AG04449 (cell line): ENCODE data around the gene REM1.

Experiments used
- CTCF ChIA-PET: fragments of 350-600 bp; formaldehyde crosslinking; extraction: SDS; loops from one replicate; lab custom pipeline; 2021; ENCODE audit warnings: antibody characterized with exemption; lab: Yijun Ruan, JAX
- POLR2A ChIA-PET: fragments of 400-600, 350-600 bp; formaldehyde crosslinking; extraction: SDS; loops from one replicate; lab custom pipeline; 2020; ENCODE audit warnings: antibody characterized with exemption, inconsistent platforms; lab: Yijun Ruan, JAX
- DNase-seq: peaks from one replicate; pipeline ENCODE4 v3.0.0-alpha.2; 2010; ENCODE audit warnings: low read depth, low spot score
- H3K4me3 ChIP-seq: 2 replicates; pipeline ENCODE4 v1.5.1; 2011; ENCODE audit warnings: low read depth, mild to moderate bottlenecking, control low read depth, low read length
- TF ChIP-seq, protein P1 (sequence below): IDR thresholded peaks from one replicate; pipeline ENCODE4 v1.5.1; 2011; ENCODE audit warnings: mild to moderate bottlenecking, moderate library complexity, low read length, control low read depth, inconsistent platforms; ENCODE audit not compliant: insufficient read depth; ENCODE audit errors: missing control alignments

REM1 gene

DNA sequence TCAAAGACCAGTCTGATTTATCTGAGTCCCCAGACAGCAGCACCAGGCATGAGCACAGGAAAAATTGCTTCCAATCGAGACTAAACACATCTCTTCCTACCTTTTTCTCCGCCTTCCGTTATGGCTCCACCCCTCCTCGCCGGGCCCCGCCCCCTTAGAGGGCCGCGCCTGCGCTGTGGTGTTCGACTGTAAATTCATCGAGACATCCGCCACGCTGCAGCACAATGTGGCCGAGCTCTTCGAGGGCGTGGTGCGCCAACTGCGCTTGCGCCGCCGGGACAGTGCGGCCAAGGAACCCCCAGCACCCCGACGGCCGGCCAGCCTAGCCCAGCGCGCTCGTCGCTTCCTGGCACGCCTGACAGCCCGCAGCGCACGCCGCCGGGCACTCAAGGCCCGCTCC is 8.9 kb downstream of the REM1 start:
- POLR2A ChIA-PET: no interaction called here
- DNase-seq: no peak
- no peak overlapping the region for H3K4me3 ChIP-seq
- TF ChIP-seq, protein P1, sequence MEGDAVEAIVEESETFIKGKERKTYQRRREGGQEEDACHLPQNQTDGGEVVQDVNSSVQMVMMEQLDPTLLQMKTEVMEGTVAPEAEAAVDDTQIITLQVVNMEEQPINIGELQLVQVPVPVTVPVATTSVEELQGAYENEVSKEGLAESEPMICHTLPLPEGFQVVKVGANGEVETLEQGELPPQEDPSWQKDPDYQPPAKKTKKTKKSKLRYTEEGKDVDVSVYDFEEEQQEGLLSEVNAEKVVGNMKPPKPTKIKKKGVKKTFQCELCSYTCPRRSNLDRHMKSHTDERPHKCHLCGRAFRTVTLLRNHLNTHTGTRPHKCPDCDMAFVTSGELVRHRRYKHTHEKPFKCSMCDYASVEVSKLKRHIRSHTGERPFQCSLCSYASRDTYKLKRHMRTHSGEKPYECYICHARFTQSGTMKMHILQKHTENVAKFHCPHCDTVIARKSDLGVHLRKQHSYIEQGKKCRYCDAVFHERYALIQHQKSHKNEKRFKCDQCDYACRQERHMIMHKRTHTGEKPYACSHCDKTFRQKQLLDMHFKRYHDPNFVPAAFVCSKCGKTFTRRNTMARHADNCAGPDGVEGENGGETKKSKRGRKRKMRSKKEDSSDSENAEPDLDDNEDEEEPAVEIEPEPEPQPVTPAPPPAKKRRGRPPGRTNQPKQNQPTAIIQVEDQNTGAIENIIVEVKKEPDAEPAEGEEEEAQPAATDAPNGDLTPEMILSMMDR: no peak
- CTCF ChIA-PET: interaction anchor here (0.7 to 1.9 kb wide), 4 partner anchors 19 to 129 kb away, joined by 3 to 11 read pairs (median 4); no protein-coding TSS in a partner anchor

DNA sequence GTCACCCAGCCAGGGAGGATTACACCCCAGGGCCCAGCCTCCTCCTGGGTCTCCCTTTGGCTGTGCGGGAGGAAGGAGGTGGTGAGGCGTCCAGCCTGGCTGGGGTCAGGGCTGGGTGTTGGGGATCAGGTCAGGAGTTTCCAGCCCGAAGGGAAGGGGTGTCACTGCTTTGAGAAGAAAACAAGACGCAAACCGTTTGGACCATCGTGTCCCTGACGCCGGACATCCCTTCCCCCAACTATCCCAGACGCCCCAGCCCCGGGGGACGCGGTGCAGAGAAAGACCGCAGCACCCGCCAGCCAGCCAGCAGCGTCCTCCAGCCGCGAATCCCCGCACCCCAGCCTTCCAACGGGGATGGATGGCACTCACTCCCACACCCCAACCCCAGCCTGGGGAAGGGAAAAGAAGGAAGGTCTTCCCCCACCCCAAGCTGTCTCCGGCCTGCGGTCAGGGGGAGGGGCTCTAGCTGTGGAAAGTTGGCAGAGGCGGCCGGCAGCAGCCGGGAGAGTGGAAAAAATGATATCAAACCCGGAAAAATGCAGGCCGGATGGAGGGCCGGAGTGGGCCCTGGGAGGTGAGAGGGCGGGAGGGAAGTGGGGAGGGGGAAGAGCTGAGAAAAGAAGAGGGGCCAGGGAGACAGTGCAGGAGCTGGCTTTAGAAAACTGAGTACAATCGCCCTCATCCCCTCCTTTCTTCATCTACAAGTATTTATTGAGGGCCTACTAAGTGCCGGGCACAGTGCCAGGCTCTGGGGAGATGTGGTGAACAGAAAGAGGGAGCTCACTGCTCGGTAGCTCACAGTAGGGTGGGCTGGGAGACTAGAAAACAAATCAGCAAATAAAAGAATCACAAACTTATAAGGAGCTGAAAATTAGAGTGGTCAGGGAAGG is 10.6 kb downstream of the REM1 start:
- peak overlapping the region; percentile 30; the same call in 1 of the 2 replicates for H3K4me3 ChIP-seq
- CTCF ChIA-PET: interaction anchor here (1.0 to 7.7 kb wide), 5 partner anchors 9 to 28 kb away, joined by 3 to 78 read pairs (median 9); partner anchors contain the start of gene HM13
- POLR2A ChIA-PET: no interaction called here
- no peak for DNase-seq
- TF ChIP-seq, protein P1: no peak

DNA sequence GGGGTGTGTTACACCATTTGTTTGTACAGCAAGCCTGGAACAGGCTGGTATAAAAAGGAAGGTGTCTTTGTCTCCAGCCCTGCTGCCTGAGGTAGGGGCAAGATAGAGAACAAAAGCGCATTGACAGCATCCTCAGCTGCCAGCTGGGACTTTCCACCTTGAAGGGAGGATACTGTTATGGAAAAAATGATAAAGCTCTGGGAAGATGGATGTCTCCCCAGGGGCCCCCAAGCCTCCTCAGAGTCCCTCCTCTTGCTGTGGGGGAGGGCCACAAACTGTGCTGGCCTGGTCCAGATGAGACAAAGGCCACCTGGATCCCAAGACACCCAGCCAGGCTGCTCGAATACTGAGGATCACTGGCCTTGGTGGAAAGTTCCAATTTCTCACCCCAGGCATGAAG is 13.0 kb downstream of the REM1 start:
- H3K4me3 ChIP-seq: no peak overlapping the region
- DNase-seq: no peak
- CTCF ChIA-PET: interaction anchor here (1.0 to 7.7 kb wide), 5 partner anchors 14 to 74 kb away, joined by 3 to 78 read pairs (median 9); partner anchors contain the start of gene HM13
- TF ChIP-seq, protein P1: no peak
- POLR2A ChIA-PET: no interaction called here

DNA sequence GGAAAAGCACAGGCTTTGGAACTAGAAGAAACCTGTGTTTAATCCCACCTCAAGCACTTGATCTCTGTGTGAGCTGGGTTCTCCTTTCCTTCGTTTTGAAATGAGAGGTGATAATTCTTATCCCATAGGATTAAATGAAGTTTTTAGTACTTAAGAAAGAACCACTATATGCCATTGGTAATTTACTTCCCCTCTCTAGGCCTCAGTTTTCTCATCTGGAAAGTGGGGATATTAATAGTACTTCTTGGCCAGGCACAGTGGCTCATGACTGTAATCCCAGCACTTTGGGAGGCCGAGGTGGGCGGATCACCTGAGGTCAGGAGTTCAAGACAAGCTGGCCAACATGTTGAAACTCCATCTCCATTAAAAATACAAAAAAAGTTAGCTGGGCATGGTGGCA is 14.1 kb downstream of the REM1 start:
- TF ChIP-seq, protein P1: no peak
- POLR2A ChIA-PET: no interaction called here
- DNase-seq: no peak
- CTCF ChIA-PET: interaction anchor here (1.5 to 7.7 kb wide), 3 partner anchors 13 to 73 kb away, joined by 3 to 78 read pairs (median 9); no protein-coding TSS in a partner anchor
- no peak overlapping the region for H3K4me3 ChIP-seq

DNA sequence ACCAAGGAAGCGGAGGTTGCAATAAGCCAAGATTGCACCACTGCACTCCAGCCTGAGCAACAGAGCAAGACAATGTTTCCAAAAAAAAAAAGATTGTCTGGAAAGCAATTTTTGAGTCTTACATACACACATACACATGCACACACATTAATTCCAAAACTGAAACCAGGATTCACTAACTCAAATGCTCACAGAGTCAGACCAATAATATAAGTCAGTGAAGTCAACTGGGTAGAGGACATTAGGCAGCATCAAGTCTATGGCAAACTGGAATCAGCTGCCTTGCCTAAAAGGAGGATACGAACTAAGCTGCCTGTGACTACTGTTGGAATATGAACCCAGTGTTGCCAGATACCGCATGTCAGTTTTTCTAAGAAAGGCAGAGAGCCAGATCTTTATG is 15.7 kb downstream of the REM1 start:
- TF ChIP-seq, protein P1: no peak
- DNase-seq: no peak
- ChIA-PET CTCF (interaction anchor here (7.7 kb wide), 1 partner anchor 11 kb away, joined by 78 read pairs; no protein-coding TSS in a partner anchor), POLR2A (no interaction called here)
- H3K4me3 ChIP-seq: no peak overlapping the region

DNA sequence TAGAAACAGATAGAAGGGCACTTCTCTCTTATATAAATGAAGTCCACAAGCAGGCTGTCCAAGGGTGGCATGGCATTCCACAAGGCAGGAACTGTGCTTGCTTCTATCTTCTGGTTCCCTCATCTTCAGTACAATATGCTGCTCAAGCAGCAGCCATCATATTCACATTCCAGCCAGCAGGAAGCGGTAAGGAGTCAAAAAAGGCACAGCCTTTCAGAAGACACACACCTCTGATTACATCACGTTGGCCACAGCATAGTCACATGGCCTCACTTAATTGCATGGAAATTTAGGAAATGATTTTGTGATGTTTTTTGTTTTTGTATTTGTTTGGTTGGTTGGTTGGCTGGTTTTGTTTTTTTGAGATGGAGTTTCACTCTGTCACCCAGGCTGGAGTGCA is 19.0 kb downstream of the REM1 start:
- ChIA-PET POLR2A (no interaction called here), CTCF (interaction anchor here (0.8 to 1.3 kb wide), 3 partner anchors 8 to 20 kb away, joined by 3 to 5 read pairs (median 5); partner anchors contain the start of gene HM13)
- DNase-seq: no peak

More for the DNA sequence above, 19.0 kb downstream of the REM1 start:
- H3K4me3 ChIP-seq: no peak overlapping the region
- TF ChIP-seq, protein P1: peak; percentile 38
